Measurements from ENCODE around the gene ZNF197.
"Not testable (repeated sequence)": the region's sequence is repeated elsewhere in the genome, so short reads cannot be mapped to it uniquely, and the experiment has no call there.

The ZNF197 gene

DNA sequence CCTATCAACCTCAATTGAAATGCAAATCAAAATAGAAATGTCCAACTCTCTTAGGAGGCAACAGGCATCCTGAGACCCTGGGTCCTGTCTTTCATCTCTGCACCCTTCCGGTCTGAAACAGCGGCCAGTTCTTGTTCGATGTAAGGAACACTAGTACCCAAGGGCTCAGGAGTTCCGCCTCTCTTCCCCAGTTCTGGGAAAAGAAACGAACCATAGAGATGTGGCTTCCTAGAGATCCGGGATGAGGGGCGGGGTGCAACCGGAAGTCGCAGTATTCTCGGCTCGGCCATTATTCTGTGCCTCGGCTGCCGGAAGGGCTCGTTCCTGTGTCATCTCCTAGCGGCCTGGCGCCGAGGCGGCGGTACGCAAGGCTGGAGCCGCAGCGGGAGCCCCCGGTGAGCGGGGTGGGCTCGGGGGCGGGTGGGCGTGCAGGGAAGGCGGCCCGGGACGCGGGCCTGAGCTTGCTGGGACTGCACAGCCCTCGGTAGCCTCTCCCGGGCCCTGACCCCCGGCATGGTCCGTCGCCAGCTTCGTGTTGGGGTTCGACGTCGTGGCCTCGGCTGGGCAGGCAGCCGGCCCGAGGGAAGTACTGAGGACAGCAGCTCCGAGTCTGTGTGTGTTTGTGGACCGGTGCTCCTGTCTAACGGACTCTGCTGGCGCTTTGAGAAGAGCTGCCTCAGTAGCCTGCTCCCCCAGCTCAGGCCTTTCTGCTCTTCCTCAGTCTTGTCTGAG, at the start of gene ZNF197:
Gene ZNF197, plus strand, starts transcription at position 288 of the 732 bp plus-strand sequence. CDS start 4,119 bp downstream, outside the sequence.
- Mint-ChIP-seq H3K9me3 (ENCODE audit: low read depth) (no peaks in the 10 kb centered on the region), H3K27ac (peak within 1 kb of the TSS; percentile 72), H3K27me3 (no peaks in the 10 kb centered on the region), H3K4me3 (peak within 1 kb of the TSS; percentile 92), H3K4me1 (ENCODE audit: low read depth) (peaks cover 44% of the 10 kb centered on the region), H3K36me3 (peaks cover 6% of the 10 kb centered on the region)

DNA sequence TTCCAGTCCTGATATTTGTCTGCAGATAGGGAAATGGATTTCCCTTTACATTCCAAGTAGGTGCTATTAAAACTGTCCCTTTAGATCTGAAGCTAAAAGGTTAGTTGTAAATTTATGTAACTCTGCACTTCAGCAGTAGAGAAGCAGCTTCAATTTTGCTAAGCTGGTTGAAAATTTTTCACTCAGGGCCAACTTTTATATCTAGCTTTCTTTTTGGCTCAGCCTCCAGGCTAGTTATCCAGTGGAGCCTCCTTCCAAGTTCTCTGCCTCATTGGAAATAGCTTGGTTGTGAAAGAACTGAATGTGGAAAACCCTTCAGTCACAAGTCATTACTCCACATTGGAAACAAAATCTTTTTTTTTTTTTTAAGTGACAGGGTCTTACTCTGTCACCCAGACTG, 48.2 kb upstream of the ZNF197 start:
- Mint-ChIP-seq H3K36me3 (peaks cover 24% of the 10 kb centered on the region), H3K27me3 (no peaks in the 10 kb centered on the region), H3K9me3 (ENCODE audit: low read depth) (peaks cover 14% of the 10 kb centered on the region), H3K4me3 (no peak overlapping the region), H3K4me1 (ENCODE audit: low read depth) (no peaks in the 10 kb centered on the region), H3K27ac (no peak overlapping the region)

DNA sequence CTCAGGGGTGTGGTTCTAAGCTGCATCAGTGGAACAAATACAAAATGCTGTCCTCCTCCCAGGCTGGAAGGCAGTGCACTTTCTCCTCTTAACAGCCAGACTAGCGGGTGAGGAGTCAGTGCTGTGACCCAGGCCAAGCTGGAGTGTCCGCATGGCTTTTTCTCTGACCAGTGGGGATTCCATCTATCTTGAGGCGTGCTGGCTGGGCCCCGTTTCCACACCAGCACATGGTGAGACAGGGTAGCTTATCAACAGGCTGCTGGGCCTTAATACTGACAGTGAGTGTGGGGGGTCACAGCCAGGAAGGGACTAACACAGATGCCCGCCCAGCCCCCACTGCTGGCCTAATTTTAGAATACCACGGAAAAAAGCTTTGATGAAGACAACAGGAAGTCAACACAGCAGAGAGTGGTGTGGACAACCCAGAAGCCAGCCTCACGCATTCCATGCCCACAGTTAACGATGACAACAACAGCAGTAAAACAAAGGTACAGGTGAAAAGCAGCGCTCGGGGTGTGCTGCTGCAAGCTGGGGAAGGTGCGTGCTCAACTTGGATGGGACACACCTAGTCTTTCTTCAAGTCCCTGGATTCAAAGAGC, 47.4 kb upstream of the ZNF197 start:
- H3K27me3 Mint-ChIP-seq; H3K9me3 Mint-ChIP-seq (ENCODE audit: low read depth); H3K27ac Mint-ChIP-seq; H3K4me1 Mint-ChIP-seq (ENCODE audit: low read depth); H3K4me3 Mint-ChIP-seq: not testable (repeated sequence)
- H3K36me3 Mint-ChIP-seq, result peaks cover 27% of the 10 kb centered on the region

DNA sequence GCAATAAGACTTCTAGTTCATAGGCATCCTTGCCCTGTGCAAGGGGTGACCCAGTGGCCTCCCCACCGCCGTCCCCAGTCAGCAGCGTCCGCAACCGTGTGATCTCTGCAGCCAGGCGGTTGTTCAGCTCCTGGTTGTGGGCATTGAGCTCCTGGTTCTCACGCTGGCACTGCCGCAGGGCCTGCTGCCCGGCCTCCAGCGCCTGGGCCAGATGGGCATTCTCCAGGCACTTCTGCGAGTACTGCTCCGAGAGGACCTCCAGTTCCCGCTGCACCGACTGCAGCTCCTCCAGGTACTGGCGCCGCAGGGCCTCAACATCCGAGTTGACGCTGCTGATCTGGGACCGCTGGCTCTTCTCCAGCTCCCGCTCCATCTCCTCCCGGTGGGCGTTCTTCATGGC, 46.5 kb upstream of the ZNF197 start:
- H3K36me3 Mint-ChIP-seq, result peaks cover 23% of the 10 kb centered on the region
- not testable (repeated sequence) for H3K9me3 Mint-ChIP-seq (ENCODE audit: low read depth); H3K27ac Mint-ChIP-seq; H3K4me1 Mint-ChIP-seq (ENCODE audit: low read depth); H3K27me3 Mint-ChIP-seq; H3K4me3 Mint-ChIP-seq

DNA sequence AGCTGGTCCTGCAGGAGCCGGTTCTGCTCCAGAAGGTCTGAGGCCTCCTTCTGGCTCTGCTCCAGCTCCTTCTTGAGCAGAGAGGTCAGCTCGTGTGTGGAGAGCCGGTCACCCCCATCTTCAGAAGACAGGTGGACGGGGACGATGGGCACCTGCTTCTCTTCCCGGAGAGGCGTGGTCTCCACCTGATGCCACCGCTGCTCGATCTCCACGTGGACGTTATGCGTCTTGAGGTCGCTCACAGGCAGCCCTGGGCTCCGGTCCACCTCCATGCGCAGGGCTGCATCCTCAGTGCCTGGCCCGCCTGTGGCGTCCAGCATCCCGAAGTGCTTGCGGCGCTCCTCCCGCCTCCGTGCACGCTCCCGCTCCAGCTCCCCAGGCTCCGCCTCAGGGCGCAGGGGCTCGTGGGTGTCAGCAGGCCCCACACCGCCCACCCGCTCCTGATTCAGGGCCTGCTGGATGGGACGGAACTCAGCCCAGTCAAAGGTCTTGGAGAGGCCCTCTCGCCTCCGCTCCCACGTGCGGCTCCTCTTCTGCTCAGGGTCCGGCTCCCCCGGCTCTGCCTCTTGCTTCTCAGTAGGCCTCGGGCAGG, 45.8 kb upstream of the ZNF197 start:
- H3K4me1 Mint-ChIP-seq (ENCODE audit: low read depth); H3K27me3 Mint-ChIP-seq; H3K4me3 Mint-ChIP-seq; H3K9me3 Mint-ChIP-seq (ENCODE audit: low read depth); H3K27ac Mint-ChIP-seq: not testable (repeated sequence)
- peaks cover 28% of the 10 kb centered on the region for H3K36me3 Mint-ChIP-seq

DNA sequence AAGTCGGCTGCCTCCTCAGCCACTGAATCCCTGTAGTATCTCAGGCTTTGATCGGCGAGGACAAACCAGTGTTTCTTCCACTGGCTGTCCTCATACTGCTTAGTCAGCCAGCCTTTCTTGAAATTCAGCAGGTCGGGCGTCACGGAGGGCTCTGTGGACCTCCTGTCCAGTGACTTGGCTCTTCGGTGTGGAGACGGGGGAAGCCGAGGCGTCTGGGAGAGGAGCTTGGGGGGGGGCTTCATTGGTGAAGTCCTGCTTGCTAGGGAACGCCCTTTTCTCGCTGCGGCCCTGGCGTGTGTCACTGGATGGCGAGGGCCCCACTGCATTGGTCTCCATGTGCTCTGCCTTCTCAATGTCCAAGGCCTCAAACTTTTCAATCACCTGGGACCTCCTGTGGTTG, 45.1 kb upstream of the ZNF197 start:
- not testable (repeated sequence) for H3K9me3 Mint-ChIP-seq (ENCODE audit: low read depth); H3K27ac Mint-ChIP-seq; H3K4me1 Mint-ChIP-seq (ENCODE audit: low read depth); H3K4me3 Mint-ChIP-seq; H3K27me3 Mint-ChIP-seq
- peaks cover 25% of the 10 kb centered on the region for H3K36me3 Mint-ChIP-seq

DNA sequence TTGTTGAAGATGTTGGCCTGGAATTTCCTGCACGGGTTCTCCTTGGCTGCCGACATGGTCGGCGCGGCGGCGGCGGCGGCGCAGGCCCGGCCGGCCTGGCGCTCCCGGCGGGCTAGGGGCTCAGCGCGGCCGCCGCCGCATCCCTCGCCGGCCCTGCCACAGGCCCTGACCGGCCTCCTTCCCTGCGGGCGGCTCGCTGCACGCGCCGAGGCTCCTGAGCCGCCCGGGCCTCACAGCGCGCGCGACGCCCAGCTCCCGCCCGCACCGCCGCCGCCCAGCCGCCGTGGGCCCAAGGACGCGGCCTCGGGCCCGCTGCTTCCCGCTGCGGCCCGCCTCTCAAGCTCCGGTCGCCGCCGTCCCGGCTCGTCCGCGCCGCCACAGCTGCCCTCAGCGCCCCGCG, 43.9 kb upstream of the ZNF197 start:
- Mint-ChIP-seq H3K36me3 (peaks cover 24% of the 10 kb centered on the region), H3K4me1 (ENCODE audit: low read depth) (peaks cover 12% of the 10 kb centered on the region)
- H3K4me3 Mint-ChIP-seq; H3K9me3 Mint-ChIP-seq (ENCODE audit: low read depth); H3K27me3 Mint-ChIP-seq; H3K27ac Mint-ChIP-seq: not testable (repeated sequence)

DNA sequence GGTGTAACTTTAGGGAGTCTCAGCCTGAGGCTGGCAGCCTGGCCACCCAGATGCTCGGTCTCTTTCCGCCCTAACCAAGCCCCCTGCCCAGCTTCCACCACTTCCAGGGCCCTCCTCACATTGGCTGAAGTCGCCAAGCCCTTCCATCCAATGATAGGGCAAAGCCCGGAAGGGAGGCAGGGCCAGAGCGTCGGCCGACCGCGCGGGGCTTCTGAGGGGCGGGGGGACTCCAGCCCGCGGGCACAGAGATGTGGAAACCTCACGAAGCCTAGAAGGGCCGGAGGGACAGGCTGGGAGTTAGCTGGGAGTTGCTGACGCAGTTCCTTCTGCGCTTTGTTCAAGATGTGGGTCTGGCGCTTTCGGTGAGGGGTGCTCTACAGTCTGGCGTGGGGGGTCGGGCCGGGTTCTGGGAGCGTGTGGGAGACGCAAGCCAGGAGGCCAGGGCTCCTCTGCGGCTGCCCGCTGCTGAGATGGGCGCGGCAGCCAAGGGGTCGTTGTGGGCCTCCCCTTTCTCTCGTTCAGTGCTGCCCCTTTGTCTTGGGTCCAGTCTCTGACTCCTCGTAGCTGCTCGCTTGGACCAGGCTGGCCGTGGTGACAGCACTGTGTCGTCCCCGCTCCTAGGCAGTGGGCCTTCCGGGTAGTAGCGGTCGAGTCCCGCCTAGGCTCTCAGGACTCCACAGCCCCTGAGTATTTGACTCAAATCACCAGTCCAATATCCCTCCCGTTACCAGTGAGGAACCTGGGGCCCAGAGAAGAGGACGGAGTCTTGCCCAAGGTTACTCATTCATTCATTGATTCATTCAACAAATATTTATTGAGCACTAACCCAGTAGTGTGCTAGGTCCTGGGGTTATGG, 40.0 kb upstream of the ZNF197 start, which contains the start of gene ZNF660:
Gene ZNF660, plus strand, starts transcription at position 319 of the 856 bp plus-strand sequence. CDS start 9,230 bp downstream, outside the sequence.
- Mint-ChIP-seq H3K9me3 (ENCODE audit: low read depth) (peaks cover 4% of the 10 kb centered on the region), H3K4me1 (ENCODE audit: low read depth) (peaks cover 12% of the 10 kb centered on the region), H3K36me3 (peaks cover 36% of the 10 kb centered on the region), H3K27me3 (peaks cover 16% of the 10 kb centered on the region), H3K4me3 (peak within 1 kb of the TSS; percentile 78), H3K27ac (no peak within 1 kb of the TSS)

DNA sequence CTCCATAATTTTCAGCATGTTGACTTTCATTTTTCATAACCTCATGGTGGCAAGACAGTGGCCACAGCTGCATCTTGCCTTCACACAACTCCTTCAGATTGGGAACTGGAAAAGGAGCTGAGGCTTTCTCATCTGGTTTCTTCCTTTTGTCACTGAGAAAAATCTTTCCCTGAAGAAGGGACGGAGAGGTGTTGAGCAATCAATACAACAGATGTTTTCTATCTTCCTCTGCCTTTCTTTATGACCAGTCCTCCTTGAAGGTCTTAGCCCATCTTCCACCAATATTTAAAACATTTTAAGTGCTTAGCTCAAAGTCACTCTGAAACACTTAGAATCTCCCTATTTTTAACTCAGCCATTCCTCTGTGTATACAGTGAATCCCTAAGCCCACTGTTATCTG, 28.2 kb upstream of the ZNF197 start:
- H3K27ac Mint-ChIP-seq, result no peak overlapping the region
- H3K4me1 Mint-ChIP-seq (ENCODE audit: low read depth), result no peaks in the 10 kb centered on the region
- no peaks in the 10 kb centered on the region for H3K27me3 Mint-ChIP-seq
- peaks cover 24% of the 10 kb centered on the region for H3K36me3 Mint-ChIP-seq
- H3K4me3 Mint-ChIP-seq, result no peak overlapping the region
- peaks cover 23% of the 10 kb centered on the region for H3K9me3 Mint-ChIP-seq (ENCODE audit: low read depth)

DNA sequence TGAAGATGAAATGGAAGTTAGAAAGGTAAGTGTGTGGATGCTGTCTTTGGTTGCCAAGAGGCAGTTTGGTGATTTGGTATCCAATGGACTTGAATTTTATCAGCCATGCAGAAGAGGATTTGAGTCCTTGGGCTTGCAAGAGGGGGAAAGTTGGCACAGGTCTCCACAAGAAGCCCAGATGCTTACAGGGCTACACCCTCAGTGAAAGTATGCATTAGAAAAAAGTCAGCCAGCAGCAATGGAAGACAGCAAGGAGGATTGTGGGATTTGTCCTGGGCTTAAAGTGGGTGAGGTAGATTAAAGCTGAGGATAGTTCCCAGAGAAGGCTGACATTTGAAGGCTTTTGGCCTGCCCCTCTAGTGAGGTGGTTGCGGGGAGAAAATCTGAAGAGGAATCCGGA, 23.1 kb upstream of the ZNF197 start:
- Mint-ChIP-seq H3K36me3 (peaks cover 31% of the 10 kb centered on the region), H3K9me3 (ENCODE audit: low read depth) (peaks cover 11% of the 10 kb centered on the region), H3K4me1 (ENCODE audit: low read depth) (no peaks in the 10 kb centered on the region), H3K27ac (no peak overlapping the region), H3K27me3 (no peaks in the 10 kb centered on the region), H3K4me3 (no peak overlapping the region)

DNA sequence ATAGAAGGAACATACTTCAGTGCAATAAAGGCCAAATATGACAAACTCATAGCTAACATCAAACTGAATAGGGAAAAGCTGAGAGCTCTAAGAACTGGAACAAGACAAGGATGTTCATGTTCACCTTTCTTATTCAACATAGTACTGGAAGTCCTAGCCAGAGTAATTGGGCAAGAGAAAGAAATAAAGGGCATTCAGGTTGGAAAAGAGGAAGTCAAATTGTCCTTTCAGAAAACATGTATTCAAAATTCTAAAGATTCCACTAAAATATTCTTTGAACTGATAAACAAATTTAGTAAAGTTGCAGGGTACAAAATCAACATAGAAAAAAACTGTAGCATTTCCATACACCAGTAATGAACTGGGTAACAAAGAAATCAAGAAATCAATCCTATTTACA, 12.2 kb upstream of the ZNF197 start:
- H3K9me3 Mint-ChIP-seq (ENCODE audit: low read depth), result peaks cover 3% of the 10 kb centered on the region
- H3K4me1 Mint-ChIP-seq (ENCODE audit: low read depth), result no peaks in the 10 kb centered on the region
- H3K27me3 Mint-ChIP-seq, result peaks cover 3% of the 10 kb centered on the region
- peaks cover 14% of the 10 kb centered on the region for H3K36me3 Mint-ChIP-seq
- H3K4me3 Mint-ChIP-seq, result no peak overlapping the region
- H3K27ac Mint-ChIP-seq, result no peak overlapping the region

DNA sequence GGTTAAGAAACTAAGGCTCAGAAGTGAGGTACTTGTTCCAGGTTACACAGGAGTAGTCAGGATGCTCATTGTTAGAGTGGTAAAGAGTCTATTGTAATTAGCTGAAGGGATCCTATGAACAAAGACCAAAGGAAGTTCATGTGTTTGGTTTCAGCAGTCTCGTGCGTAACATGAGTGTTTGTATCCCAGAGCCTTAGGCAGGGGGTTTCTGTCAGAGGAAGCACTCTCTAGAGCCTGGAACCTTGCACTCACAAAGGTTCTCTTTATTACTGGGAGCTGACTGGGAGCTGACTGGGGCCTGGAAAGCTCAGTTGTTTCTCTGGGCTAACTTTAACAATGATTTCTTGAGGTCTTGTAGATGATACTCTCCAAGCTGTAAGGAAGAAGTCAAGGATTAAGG, 3.9 kb downstream of the ZNF197 start:
- H3K36me3 Mint-ChIP-seq, result peaks cover 18% of the 10 kb centered on the region
- no peak overlapping the region for H3K27ac Mint-ChIP-seq
- H3K4me3 Mint-ChIP-seq, result no peak overlapping the region
- H3K4me1 Mint-ChIP-seq (ENCODE audit: low read depth), result peaks cover 42% of the 10 kb centered on the region
- H3K9me3 Mint-ChIP-seq (ENCODE audit: low read depth), result no peaks in the 10 kb centered on the region
- H3K27me3 Mint-ChIP-seq, result no peaks in the 10 kb centered on the region

DNA sequence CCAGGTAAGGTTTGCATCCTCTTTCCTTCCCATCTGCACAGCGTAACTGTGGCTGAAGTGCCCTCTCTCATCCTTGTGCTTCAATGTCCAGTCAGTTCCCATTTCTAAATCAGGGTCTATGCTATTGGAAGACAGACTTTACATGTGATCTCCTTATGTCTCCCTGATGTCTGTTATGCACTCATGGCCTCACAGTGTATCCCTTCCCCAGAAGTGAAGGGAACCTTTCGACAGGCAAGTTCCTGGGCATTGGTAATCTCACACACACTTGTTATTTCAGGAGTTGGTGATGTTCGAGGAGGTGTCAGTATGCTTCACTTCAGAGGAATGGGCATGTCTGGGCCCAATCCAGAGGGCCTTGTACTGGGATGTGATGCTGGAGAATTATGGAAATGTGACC, 7.4 kb downstream of the ZNF197 start:
- Mint-ChIP-seq H3K36me3 (peaks cover 39% of the 10 kb centered on the region), H3K9me3 (ENCODE audit: low read depth) (peaks cover 13% of the 10 kb centered on the region), H3K4me1 (ENCODE audit: low read depth) (peaks cover 21% of the 10 kb centered on the region), H3K27ac (no peak overlapping the region), H3K4me3 (no peak overlapping the region), H3K27me3 (no peaks in the 10 kb centered on the region)

DNA sequence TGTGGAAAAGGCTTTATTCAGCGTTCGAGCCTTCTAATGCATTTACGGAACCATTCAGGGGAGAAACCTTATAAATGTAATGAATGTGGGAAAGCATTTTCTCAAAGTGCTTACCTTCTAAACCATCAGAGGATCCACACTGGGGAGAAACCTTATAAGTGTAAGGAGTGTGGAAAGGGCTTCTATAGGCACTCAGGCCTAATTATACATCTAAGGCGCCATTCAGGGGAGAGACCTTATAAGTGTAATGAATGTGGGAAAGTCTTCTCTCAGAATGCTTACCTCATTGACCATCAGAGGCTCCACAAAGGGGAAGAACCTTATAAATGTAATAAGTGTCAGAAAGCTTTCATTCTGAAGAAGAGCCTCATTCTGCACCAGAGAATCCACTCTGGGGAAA, 17.5 kb downstream of the ZNF197 start:
- Mint-ChIP-seq H3K4me1 (ENCODE audit: low read depth) (peaks cover 8% of the 10 kb centered on the region), H3K27ac (no peak overlapping the region), H3K36me3 (peaks cover 65% of the 10 kb centered on the region), H3K9me3 (ENCODE audit: low read depth) (peaks cover 31% of the 10 kb centered on the region), H3K27me3 (no peaks in the 10 kb centered on the region), H3K4me3 (no peak overlapping the region)

DNA sequence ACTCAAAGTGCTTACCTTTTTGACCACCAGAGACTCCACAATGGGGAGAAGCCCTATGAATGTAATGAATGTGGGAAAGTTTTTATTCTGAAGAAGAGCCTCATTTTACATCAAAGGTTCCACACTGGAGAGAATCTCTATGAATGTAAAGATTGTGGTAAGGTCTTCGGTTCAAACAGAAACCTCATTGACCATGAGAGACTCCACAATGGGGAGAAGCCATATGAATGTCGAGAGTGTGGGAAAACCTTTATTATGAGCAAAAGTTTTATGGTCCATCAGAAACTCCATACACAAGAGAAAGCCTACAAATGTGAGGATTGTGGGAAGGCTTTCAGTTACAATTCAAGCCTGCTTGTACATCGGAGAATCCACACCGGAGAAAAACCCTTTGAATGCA, 18.2 kb downstream of the ZNF197 start:
- no peaks in the 10 kb centered on the region for H3K27me3 Mint-ChIP-seq
- no peak overlapping the region for H3K27ac Mint-ChIP-seq
- H3K4me1 Mint-ChIP-seq (ENCODE audit: low read depth), result peaks cover 12% of the 10 kb centered on the region
- H3K9me3 Mint-ChIP-seq (ENCODE audit: low read depth), result peaks cover 32% of the 10 kb centered on the region
- H3K4me3 Mint-ChIP-seq, result no peak overlapping the region
- peaks cover 58% of the 10 kb centered on the region for H3K36me3 Mint-ChIP-seq
